Measurements from ENCODE around the gene LMAN1L.

The LMAN1L gene

GRCh38 chr15:74780523-74781430 is 31.9 kb upstream of the LMAN1L start:
- H3K36me3 ChIP-seq (ENCODE audit: control insufficient read depth, low read length): peaks cover 37% of the 10 kb centered on the region
- H3K27ac ChIP-seq (ENCODE audit: low read depth, low read length): peak overlapping the region; percentile 99
- H3K9me3 ChIP-seq (ENCODE audit: control insufficient read depth, insufficient read depth, low read length): no peaks in the 10 kb centered on the region
- H3K4me3 ChIP-seq (ENCODE audit: low read length): peak overlapping the region; percentile 87
- H3K4me2 ChIP-seq (ENCODE audit: low read length): peak overlapping the region; percentile 93
- peaks cover 85% of the 10 kb centered on the region for H3K4me1 ChIP-seq (ENCODE audit: control insufficient read depth, low read length)
- no peaks in the 10 kb centered on the region for H4K20me1 ChIP-seq (ENCODE audit: control insufficient read depth, insufficient read depth, low read depth, low read length)
- peaks cover 66% of the 10 kb centered on the region for H3K79me2 ChIP-seq (ENCODE audit: control insufficient read depth, low read length)
- no peaks in the 10 kb centered on the region for H3K9me2 ChIP-seq (replicated peaks; ENCODE audit: control insufficient read depth, low read length)
- no peaks in the 10 kb centered on the region for H3K27me3 ChIP-seq (ENCODE audit: control insufficient read depth, low read length)
- TF ChIP-seq EZH2phosphoT487 (IDR thresholded peaks at IDR 0.05; ENCODE audit: borderline replicate concordance, low read length) (no peak), CTCF (IDR thresholded peaks at IDR 0.05; ENCODE audit: low read depth, low read length, poor library complexity, severe bottlenecking) (no peak)
- peaks cover 72% of the 10 kb centered on the region for H3F3A ChIP-seq (ENCODE audit: control insufficient read depth, insufficient read depth)

DNA sequence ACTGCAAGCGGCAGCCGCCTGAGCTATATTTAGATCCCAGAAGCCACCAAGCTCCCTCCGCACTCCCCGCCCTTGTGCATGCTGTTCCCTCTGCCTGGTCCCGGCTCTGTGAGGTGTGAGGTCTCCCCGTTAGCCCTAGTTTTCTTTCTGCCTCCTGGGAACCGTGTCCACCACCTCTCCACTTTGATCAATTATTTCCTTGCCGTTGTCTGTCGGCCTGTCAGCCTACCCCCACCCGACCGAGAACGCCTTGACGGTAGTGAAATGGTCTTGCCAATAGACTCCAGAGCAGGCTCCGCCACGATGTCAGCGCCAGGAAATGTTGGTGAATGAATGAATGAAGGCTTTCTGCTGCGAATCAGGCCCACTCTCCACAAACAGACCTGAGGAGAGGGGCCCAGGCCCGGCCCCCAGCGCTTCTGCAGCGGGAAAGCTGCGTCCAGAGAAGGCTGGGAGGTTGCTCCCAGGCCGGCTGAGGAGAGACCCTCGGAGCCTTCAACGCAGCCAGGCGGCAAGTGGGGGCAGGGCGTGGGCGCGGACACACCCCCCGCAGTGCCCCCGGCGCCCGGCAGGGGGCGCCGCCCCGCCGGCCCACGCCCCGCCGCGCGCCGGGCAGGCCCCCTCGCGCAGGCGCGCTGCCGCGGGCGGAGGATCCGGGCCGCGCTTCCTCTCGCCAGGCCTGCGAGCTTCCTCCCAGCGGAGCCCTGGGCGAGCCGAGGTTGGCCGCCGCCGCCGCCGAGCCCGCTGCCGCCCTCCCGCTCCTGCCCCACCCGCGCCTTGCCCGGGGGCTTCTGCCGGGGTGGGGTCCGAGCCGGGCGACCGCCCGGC is 31.0 kb upstream of the LMAN1L start, which contains the start of gene CSK:
CSK (plus strand) TSS at position 650 of the 828 bp plus-strand sequence. CDS start 16,218 bp downstream, outside the sequence.
- Histone ChIP-seq H3K27ac (ENCODE audit: low read depth, low read length) (peak within 1 kb of the TSS; percentile 99), H4K20me1 (ENCODE audit: control insufficient read depth, insufficient read depth, low read depth, low read length) (no peaks in the 10 kb centered on the region), H3K79me2 (ENCODE audit: control insufficient read depth, low read length) (peaks cover 70% of the 10 kb centered on the region), H3K4me1 (ENCODE audit: control insufficient read depth, low read length) (peaks cover 83% of the 10 kb centered on the region), H3K27me3 (ENCODE audit: control insufficient read depth, low read length) (no peaks in the 10 kb centered on the region), H3K36me3 (ENCODE audit: control insufficient read depth, low read length) (peaks cover 44% of the 10 kb centered on the region), H3K4me2 (ENCODE audit: low read length) (peak within 1 kb of the TSS; percentile 100), H3F3A (ENCODE audit: control insufficient read depth, insufficient read depth) (peaks cover 77% of the 10 kb centered on the region), H3K4me3 (ENCODE audit: low read length) (peak within 1 kb of the TSS; percentile 98), H3K9me3 (ENCODE audit: control insufficient read depth, insufficient read depth, low read length) (no peaks in the 10 kb centered on the region), H3K9me2 (replicated peaks; ENCODE audit: control insufficient read depth, low read length) (no peaks in the 10 kb centered on the region)
- TF ChIP-seq EZH2phosphoT487 (IDR thresholded peaks at IDR 0.05; ENCODE audit: borderline replicate concordance, low read length): no peak
- TF ChIP-seq CTCF (IDR thresholded peaks at IDR 0.05; ENCODE audit: low read depth, low read length, poor library complexity, severe bottlenecking): peak; percentile 29

- Histone ChIP-seq H4K20me1 (ENCODE audit: control insufficient read depth, insufficient read depth, low read depth, low read length) (no peaks in the 10 kb centered on the region), H3K4me2 (ENCODE audit: low read length) (peak overlapping the region; percentile 100), H3K27me3 (ENCODE audit: control insufficient read depth, low read length) (no peaks in the 10 kb centered on the region), H3K4me1 (ENCODE audit: control insufficient read depth, low read length) (peaks cover 83% of the 10 kb centered on the region), H3K9me3 (ENCODE audit: control insufficient read depth, insufficient read depth, low read length) (no peaks in the 10 kb centered on the region), H3K9me2 (replicated peaks; ENCODE audit: control insufficient read depth, low read length) (no peaks in the 10 kb centered on the region), H3K4me3 (ENCODE audit: low read length) (peak overlapping the region; percentile 98), H3K79me2 (ENCODE audit: control insufficient read depth, low read length) (peaks cover 75% of the 10 kb centered on the region), H3F3A (ENCODE audit: control insufficient read depth, insufficient read depth) (peaks cover 78% of the 10 kb centered on the region), H3K27ac (ENCODE audit: low read depth, low read length) (peak overlapping the region; percentile 99), H3K36me3 (ENCODE audit: control insufficient read depth, low read length) (peaks cover 47% of the 10 kb centered on the region)
- TF ChIP-seq EZH2phosphoT487 (IDR thresholded peaks at IDR 0.05; ENCODE audit: borderline replicate concordance, low read length) (no peak), CTCF (IDR thresholded peaks at IDR 0.05; ENCODE audit: low read depth, low read length, poor library complexity, severe bottlenecking) (no peak)
Measured at GRCh38 chr15:74782259-74783071, 30.2 kb upstream of the LMAN1L start.

Data from DOHH2 (cell line).